Endodermal cell (in vitro differentiated cells): ENCODE results near the gene ERCC6L. TPM values are rescaled to one million over a fixed set of nuclear protein-coding genes. Genes with fewer than 3 reads are reported as not detected.

Experiments used
- DNase-seq: peaks from one replicate; pipeline ENCODE4 v3.0.0-alpha.2; 2017
- H3K27ac ChIP-seq: 2 replicates; pipeline ENCODE4 v1.5.1; 2013; ENCODE audit warnings: mild to moderate bottlenecking, low read depth, low read length, moderate library complexity
- H3K27me3 ChIP-seq: 2 replicates; pipeline ENCODE4 v1.6.1; 2013; ENCODE audit warnings: mild to moderate bottlenecking, low read length, moderate library complexity; ENCODE audit not compliant: insufficient read depth, control insufficient read depth, poor library complexity, severe bottlenecking
- H3K36me3 ChIP-seq: 2 replicates; pipeline ENCODE4 v1.7.0; 2013; ENCODE audit warnings: mild to moderate bottlenecking, low read length, moderate library complexity; ENCODE audit not compliant: control insufficient read depth, insufficient read depth
- H3K4me1 ChIP-seq: one replicate; pipeline ENCODE4 v1.7.0; 2013; ENCODE audit warnings: low read length; ENCODE audit not compliant: control insufficient read depth, insufficient read depth
- H3K4me3 ChIP-seq: 2 replicates; pipeline ENCODE4 v1.5.1; 2013; ENCODE audit warnings: mild to moderate bottlenecking, low read length, moderate library complexity
- H3K9ac ChIP-seq: 2 replicates; pipeline ENCODE4 v1.6.1; 2013; ENCODE audit warnings: mild to moderate bottlenecking, low read length, moderate library complexity; ENCODE audit not compliant: poor library complexity, severe bottlenecking; ENCODE audit errors: extremely low read depth
- H3K9me3 ChIP-seq: 2 replicates; pipeline ENCODE4 v1.6.1; 2013; ENCODE audit warnings: mild to moderate bottlenecking, low read length, moderate library complexity; ENCODE audit not compliant: control insufficient read depth
- H3K27ac Mint-ChIP-seq: 2 replicates; pipeline ENCODE4 v1.8.0; 2020; ENCODE audit warnings: mixed read lengths
- H3K27me3 Mint-ChIP-seq: 2 replicates; pipeline ENCODE4 v1.8.0; 2021; ENCODE audit warnings: mild to moderate bottlenecking, mixed read lengths; ENCODE audit not compliant: insufficient read depth
- H3K36me3 Mint-ChIP-seq: 2 replicates; pipeline ENCODE4 v1.8.0; 2020; ENCODE audit warnings: low read depth, mixed read lengths
- H3K4me1 Mint-ChIP-seq: 2 replicates; pipeline ENCODE4 v1.8.0; 2020; ENCODE audit warnings: mixed read lengths
- H3K4me3 Mint-ChIP-seq: 2 replicates; pipeline ENCODE4 v1.8.0; 2020; ENCODE audit warnings: mild to moderate bottlenecking, moderate library complexity, mixed read lengths
- H3K9me3 Mint-ChIP-seq: 2 replicates; pipeline ENCODE4 v1.8.0; 2020; ENCODE audit warnings: mild to moderate bottlenecking, mixed read lengths
- CTCF ChIP-seq: fragments of 200-600 bp; sonication (generic); conservative IDR thresholded peaks from 2 replicates; pipeline ENCODE4 v1.5.0; 2021; ENCODE audit warnings: antibody characterized with exemption, mild to moderate bottlenecking
- WGBS, 2 experiments: methylation state at CpG; one replicate each; pipeline versions ENCODE4 v1.1.5 to v1.1.7; 2013; ENCODE audit warnings: missing lambda C conversion rate in 2 of 2, mixed read lengths in 1 of 2; ENCODE audit not compliant: insufficient coverage in 1 of 2, insufficient read length in 1 of 2; 5-methylcytosine and 5-hydroxymethylcytosine counted together
- total RNA-seq, 2 donors: library from RNA; stranded (reverse); fragmentation: NEBNext Ultra II Directional in 1 of 2; extraction: Animal tissue kit (Norgen Biotek cat#: 25700) in 1 of 2; gene quantifications; 2 replicates in 1 of 2; 3 replicates in 1 of 2; pipeline ENCODE4 v1.2.1, GENCODE V29; 2021

Gene ERCC6L
- total RNA-seq, 2 donors from 2014 or later: 11.3 to 17.9 TPM

- no peak for TF ChIP-seq CTCF
- Mint-ChIP-seq H3K36me3 (peaks cover 83% of the 10 kb centered on the region), H3K27ac (no peak overlapping the region), H3K9me3 (no peaks in the 10 kb centered on the region), H3K4me3 (no peak overlapping the region), H3K27me3 (no peaks in the 10 kb centered on the region), H3K4me1 (peaks cover 28% of the 10 kb centered on the region)
- peaks cover 69% of the 10 kb centered on the region for H3K36me3 ChIP-seq
- no peak overlapping the region for H3K27ac ChIP-seq
- no peak overlapping the region for H3K9ac ChIP-seq
- H3K4me3 ChIP-seq: no peak overlapping the region
- no peaks in the 10 kb centered on the region for H3K9me3 ChIP-seq
- DNase-seq: no peak
- no peaks in the 10 kb centered on the region for H3K27me3 ChIP-seq
- WGBS, 2 experiments: 86% methylated on average over 3 of the region's 3 CpGs; no CpG with 5 or more reads in 1 of the 2 experiments
- no peaks in the 10 kb centered on the region for H3K4me1 ChIP-seq
Measured at GRCh38 chrX:72271091-72271788, 32.4 kb upstream of the ERCC6L start.

- no peak for TF ChIP-seq CTCF
- H3K27ac Mint-ChIP-seq: no peak overlapping the region
- Histone ChIP-seq H3K27ac (no peak overlapping the region), H3K9ac (no peak overlapping the region), H3K9me3 (no peaks in the 10 kb centered on the region), H3K4me1 (no peaks in the 10 kb centered on the region), H3K4me3 (no peak overlapping the region), H3K27me3 (no peaks in the 10 kb centered on the region), H3K36me3 (peaks cover 62% of the 10 kb centered on the region)
- no peak for DNase-seq
- H3K4me3 Mint-ChIP-seq: no peak overlapping the region
- no peaks in the 10 kb centered on the region for H3K27me3 Mint-ChIP-seq
- peaks cover 22% of the 10 kb centered on the region for H3K4me1 Mint-ChIP-seq
- WGBS, 2 experiments: 90 to 93% methylated on average over 3 to 5 of the region's 5 CpGs
- H3K9me3 Mint-ChIP-seq: no peaks in the 10 kb centered on the region
- peaks cover 75% of the 10 kb centered on the region for H3K36me3 Mint-ChIP-seq
Measured at GRCh38 chrX:72270316-72270866, 31.6 kb upstream of the ERCC6L start.

- H3K9me3 ChIP-seq: no peaks in the 10 kb centered on the region
- no peaks in the 10 kb centered on the region for H3K4me1 ChIP-seq
- no peaks in the 10 kb centered on the region for H3K27me3 ChIP-seq
- Mint-ChIP-seq H3K4me1 (peaks cover 15% of the 10 kb centered on the region), H3K9me3 (no peaks in the 10 kb centered on the region), H3K27ac (no peak overlapping the region), H3K27me3 (no peaks in the 10 kb centered on the region), H3K4me3 (no peak overlapping the region), H3K36me3 (peaks cover 69% of the 10 kb centered on the region)
- TF ChIP-seq CTCF: no peak
- H3K4me3 ChIP-seq: no peak overlapping the region
- WGBS, 2 experiments: 89 to 100% methylated on average over 3 of the region's 3 CpGs
- no peak overlapping the region for H3K9ac ChIP-seq
- no peak overlapping the region for H3K27ac ChIP-seq
- peaks cover 56% of the 10 kb centered on the region for H3K36me3 ChIP-seq
- DNase-seq: no peak
Measured at GRCh38 chrX:72269671-72270251, 30.9 kb upstream of the ERCC6L start.
